Thymus (tissue), 11 donors: ENCODE results near the gene GRPEL2. TPM values are rescaled to one million over a fixed set of nuclear protein-coding genes. Genes with fewer than 3 reads are reported as not detected.
A peak's percentile ranks its signal among the peaks of the same experiment; 100 is the strongest.

Source experiments
- DNase-seq, 9 donors: peaks; one replicate each; pipeline ENCODE4 v3.0.0-alpha.2; 2013; ENCODE audit warnings: low spot score in 9 of 9, low read depth in 6 of 9, missing footprints in 1 of 9
- H3K27ac ChIP-seq, 2 donors: one replicate each; pipeline ENCODE4 v1.5.1; 2013; ENCODE audit warnings: control low read depth in 1 of 2, low read depth in 1 of 2, low read length in 1 of 2, mild to moderate bottlenecking in 1 of 2, moderate library complexity in 1 of 2
- H3K27me3 ChIP-seq, 2 donors: one replicate each; pipeline ENCODE4 v1.5.1; 2013; ENCODE audit warnings: low read length in 1 of 2; ENCODE audit not compliant: control insufficient read depth in 2 of 2, insufficient read depth in 1 of 2
- H3K36me3 ChIP-seq, 2 donors: one replicate each; pipeline ENCODE4 v1.5.1; 2013; ENCODE audit warnings: low read length in 1 of 2, mild to moderate bottlenecking in 1 of 2, moderate library complexity in 1 of 2; ENCODE audit not compliant: control insufficient read depth in 2 of 2, insufficient read depth in 2 of 2
- H3K4me1 ChIP-seq, 2 donors: one replicate each; pipeline ENCODE4 v1.5.1; 2013; ENCODE audit warnings: low read length in 2 of 2; ENCODE audit not compliant: control insufficient read depth in 2 of 2, insufficient read depth in 2 of 2
- H3K4me3 ChIP-seq, 2 donors: one replicate each; pipeline ENCODE4 v1.5.1; 2013; ENCODE audit warnings: low read length in 2 of 2, control low read depth in 1 of 2, mild to moderate bottlenecking in 1 of 2
- H3K9me3 ChIP-seq, 2 donors: one replicate each; pipeline ENCODE4 v1.5.1; 2013; ENCODE audit warnings: low read length in 1 of 2, mild to moderate bottlenecking in 1 of 2; ENCODE audit not compliant: control insufficient read depth in 2 of 2, insufficient read depth in 1 of 2
- WGBS: extraction: QIAGEN DNeasy Blood & Tissue Kit; methylation state at CpG from one replicate; pipeline ENCODE4 v1.1.7; 2013; 5-methylcytosine and 5-hydroxymethylcytosine counted together
- polyA plus RNA-seq: library from polyadenylated mRNA; stranded (reverse); fragments of 200-250 nt; gene quantifications from one replicate; pipeline ENCODE4 v1.2.3, GENCODE V29; 2013
- total RNA-seq: library from RNA; stranded (reverse); fragments of 120-200 nt; gene quantifications from one replicate; pipeline ENCODE4 v1.2.4, GENCODE V29; 2013
- donor health status: healthy.

The GRPEL2 gene
- total and polyA plus RNA-seq, 2 donors: 9.5 to 13.2 TPM

DNA sequence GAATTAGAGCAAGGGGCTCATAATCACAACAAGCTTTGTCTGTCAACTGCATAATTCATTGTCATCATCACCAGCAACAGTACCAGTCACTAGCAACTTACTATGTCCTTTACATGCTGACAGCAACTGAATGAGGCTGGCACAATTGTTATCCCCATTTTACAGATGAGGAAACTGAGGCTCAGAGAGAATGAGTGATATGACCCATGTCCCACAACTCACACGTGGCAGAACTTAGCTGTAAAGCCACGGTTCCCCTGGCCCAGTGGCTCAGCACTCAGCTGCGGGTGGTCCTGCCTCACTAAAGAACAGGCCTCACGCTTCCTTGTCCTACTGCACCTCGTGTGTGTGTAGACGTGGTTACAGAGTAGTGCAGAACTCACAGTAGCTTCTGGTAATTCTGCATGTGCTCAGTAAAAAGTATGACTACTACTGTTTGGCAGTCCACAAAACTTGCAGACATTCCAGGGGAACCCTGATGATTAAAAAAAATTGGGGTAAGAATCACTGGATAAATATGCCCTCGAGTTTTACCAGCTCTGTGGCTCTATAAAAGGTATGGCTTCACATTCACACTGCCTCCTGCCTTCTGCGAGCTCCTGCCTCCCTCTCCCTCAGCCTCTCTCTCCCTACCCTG is 43.4 kb upstream of the GRPEL2 start:
- Histone ChIP-seq H3K9me3 (peaks cover 0 to 2% of the 10 kb centered on the region in 2 donors), H3K27me3 (peaks cover 0 to 11% of the 10 kb centered on the region in 2 donors), H3K36me3 (no peaks in the 10 kb centered on the region), H3K4me1 (peaks cover 6 to 25% of the 10 kb centered on the region in 2 donors), H3K27ac (no peak overlapping the region), H3K4me3 (no peak overlapping the region)
- 92% methylated on average over 8 of the region's 8 CpGs for WGBS
- no peak for DNase-seq

DNA sequence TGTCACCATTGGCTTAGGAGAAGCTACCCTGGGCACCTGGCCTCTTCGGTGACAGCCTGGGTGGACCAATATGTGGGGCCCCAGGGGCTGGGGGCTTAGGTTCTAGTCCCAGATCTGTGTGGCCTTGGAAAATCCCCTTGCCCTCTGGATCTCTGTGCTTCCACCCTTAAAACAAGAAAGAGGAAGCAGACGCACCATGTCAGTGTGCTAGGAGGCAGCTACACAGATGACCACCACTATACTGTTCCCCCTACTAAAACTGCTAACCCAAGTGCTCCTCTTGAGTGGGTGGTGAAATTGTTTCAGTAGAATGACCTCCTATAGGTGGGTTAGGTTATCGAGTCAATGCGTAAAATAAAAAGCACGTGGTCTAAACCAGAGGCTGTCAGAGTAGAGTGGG is 42.7 kb upstream of the GRPEL2 start:
- no peaks in the 10 kb centered on the region for H3K36me3 ChIP-seq
- H3K4me3 ChIP-seq: no peak overlapping the region
- peaks cover 2 to 17% of the 10 kb centered on the region in 2 donors for H3K4me1 ChIP-seq
- no peak for DNase-seq
- peaks cover 0 to 11% of the 10 kb centered on the region in 2 donors for H3K27me3 ChIP-seq
- WGBS: 95% methylated on average over 5 of the region's 5 CpGs
- peaks cover 0 to 2% of the 10 kb centered on the region in 2 donors for H3K9me3 ChIP-seq
- H3K27ac ChIP-seq: no peak overlapping the region

DNA sequence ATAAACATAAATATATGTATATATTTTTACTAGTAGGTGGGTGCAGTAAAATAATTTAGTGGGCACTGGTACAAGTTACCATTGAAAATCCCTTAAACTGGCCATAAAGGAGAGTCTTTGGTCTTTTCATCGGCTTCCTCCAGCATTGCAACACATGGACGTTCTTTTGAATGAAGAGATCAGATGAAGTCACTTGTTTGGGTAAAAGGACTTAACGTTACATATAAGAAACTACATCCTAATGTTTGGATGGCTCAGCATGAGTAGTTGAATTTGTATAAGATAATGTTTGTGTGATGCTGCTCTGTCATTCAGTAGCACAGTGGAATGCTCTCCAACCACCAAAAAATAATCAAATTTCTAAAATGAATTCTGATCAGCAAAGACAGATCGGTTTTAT is 42.1 kb upstream of the GRPEL2 start:
- Histone ChIP-seq H3K4me1 (peaks cover 0 to 12% of the 10 kb centered on the region in 2 donors), H3K4me3 (no peak overlapping the region), H3K9me3 (peaks cover 0 to 2% of the 10 kb centered on the region in 2 donors), H3K27ac (no peak overlapping the region), H3K27me3 (peaks cover 0 to 11% of the 10 kb centered on the region in 2 donors), H3K36me3 (no peaks in the 10 kb centered on the region)
- no peak for DNase-seq
- 97% methylated on average over 4 of the region's 4 CpGs for WGBS

DNA sequence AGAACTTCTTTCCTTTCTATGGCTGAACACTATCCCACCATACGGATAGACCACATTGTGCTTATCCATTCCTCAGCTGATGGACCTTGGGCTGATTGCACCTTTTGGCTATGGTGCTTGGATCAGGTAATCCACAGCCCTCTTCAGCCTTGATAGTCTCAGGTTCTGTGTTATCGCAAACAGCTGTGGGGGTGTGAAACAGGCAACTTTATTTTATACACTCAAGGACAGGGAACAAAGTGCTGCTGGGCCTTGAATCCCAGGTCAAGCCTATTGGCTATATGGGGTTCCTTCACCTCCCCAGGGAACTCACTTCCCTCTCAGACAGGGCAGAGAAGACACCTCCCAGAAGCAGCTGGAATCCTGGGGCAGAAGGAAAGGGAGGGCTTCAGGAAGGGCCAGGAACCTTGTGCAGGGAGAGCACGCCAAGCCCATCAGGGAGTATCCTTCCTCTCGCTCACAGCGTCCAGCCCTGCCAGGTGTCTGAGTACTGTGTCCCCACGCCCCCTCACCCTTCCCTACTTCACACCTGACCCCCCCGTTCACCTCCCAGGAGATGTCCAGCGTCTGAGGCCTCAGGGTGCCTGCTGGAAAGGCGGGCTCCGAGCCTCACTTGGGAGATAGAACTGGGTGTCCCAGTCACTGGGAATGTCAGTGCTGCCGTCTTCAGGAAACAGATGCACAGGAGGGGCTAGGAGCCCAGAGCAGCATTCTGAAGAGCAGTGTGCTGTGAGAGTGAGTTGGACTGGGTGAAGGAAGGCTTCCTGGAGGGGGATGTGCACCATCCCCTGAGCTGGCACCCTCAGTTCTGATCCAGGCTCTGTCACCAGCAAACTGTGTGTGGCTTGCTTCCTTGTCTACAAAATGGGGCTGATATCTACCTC is 40.9 kb upstream of the GRPEL2 start:
- 88% methylated on average over 11 of the region's 11 CpGs for WGBS
- no peak for DNase-seq

DNA sequence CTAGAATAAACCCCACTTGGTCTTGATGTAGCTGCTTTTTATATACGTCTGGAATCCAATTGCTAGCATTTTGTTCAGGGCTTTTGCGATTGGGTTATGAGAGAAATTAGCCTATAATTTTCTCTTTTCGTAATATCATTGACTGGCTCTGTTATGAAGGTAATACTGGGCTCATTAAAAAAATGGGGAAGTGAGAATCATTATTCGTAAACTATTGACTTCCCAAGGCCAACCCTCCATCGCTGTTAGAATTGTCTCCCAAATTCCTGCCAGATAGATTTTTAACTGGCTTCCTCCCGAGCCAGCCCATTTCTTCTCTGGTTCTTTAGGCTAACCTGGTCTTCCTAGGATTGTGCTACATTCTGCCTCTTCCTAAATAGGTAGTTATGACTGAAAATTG is 35.9 kb upstream of the GRPEL2 start:
- H3K9me3 ChIP-seq: no peaks in the 10 kb centered on the region
- 92% methylated on average over 6 of the region's 6 CpGs for WGBS
- no peak overlapping the region for H3K27ac ChIP-seq

More for the DNA sequence above, 40.9 kb upstream of the GRPEL2 start:
- Histone ChIP-seq H3K36me3 (no peaks in the 10 kb centered on the region), H3K9me3 (peaks cover 0 to 2% of the 10 kb centered on the region in 2 donors), H3K4me1 (peaks cover 0 to under 1% of the 10 kb centered on the region in 2 donors), H3K27ac (no peak overlapping the region), H3K4me3 (no peak overlapping the region), H3K27me3 (peaks cover 0 to 3% of the 10 kb centered on the region in 2 donors)

DNA sequence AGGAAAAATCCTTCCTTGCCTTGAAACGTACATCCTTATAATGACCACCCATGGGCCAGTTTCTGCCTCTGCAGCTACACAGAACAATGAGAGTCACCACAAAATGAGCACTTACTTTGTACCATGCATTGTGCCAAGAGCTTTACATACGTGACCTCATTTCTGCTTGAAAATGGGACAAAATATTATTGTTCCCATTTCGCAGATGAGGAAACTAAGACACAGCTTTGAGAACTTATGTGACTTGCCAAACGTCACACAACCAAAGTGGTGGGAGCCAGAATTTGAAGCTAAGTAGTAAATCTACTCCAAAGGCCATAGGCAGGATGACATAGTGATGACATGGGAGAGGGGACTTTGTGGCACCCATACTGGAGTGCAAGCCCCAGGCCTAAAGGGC is 34.8 kb upstream of the GRPEL2 start:
- WGBS: 97% methylated on average over 4 of the region's 4 CpGs

More for the DNA sequence above, 35.9 kb upstream of the GRPEL2 start:
- H3K27me3 ChIP-seq: no peaks in the 10 kb centered on the region
- no peaks in the 10 kb centered on the region for H3K36me3 ChIP-seq
- no peak overlapping the region for H3K4me3 ChIP-seq
- DNase-seq: no peak
- H3K4me1 ChIP-seq: peaks cover 0 to 11% of the 10 kb centered on the region in 2 donors

DNA sequence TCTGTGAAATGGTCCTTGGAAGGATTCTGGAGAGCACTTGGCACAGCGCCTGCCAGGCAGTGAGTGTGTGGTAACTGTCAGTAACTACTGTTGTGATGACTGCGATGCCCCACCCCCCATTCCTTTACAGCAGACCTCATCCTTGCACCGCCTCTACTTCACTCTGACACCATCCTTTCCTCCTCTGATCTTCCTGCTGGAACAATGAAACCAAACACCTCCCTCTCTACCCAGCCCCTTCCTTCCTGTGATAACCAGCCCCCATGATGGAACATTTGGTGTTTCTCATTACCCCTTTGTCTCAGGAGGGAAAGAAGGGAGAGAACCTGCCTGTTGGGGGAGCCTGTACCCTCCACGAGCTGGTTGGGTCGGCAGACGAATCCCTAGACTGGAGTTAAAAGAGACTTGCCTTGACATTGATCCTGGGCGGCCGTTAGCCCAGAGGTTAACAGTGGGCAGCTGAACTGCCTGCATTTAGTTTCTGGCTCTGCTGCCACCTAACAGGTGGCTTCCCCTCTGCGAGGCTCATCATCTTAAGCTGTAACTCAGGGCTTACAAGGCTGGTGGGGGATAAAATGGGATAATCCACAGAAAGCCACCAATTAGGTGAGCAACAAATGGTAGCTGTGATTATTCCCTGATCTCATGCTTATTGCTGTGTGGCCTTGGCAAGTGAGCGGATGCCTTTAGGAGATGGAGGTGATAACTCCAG is 34.2 kb upstream of the GRPEL2 start:
- 57% methylated on average over 10 of the region's 10 CpGs for WGBS
- Histone ChIP-seq H3K27me3 (no peaks in the 10 kb centered on the region), H3K4me3 (no peak overlapping the region), H3K27ac (no peak overlapping the region), H3K36me3 (no peaks in the 10 kb centered on the region), H3K9me3 (no peaks in the 10 kb centered on the region), H3K4me1 (peaks cover 0 to 11% of the 10 kb centered on the region in 2 donors)
- DNase-seq: peak in 1 of 9 donors; percentile 29

More for the DNA sequence above, 34.8 kb upstream of the GRPEL2 start:
- Histone ChIP-seq H3K27ac (no peak overlapping the region), H3K4me3 (no peak overlapping the region), H3K36me3 (no peaks in the 10 kb centered on the region), H3K9me3 (no peaks in the 10 kb centered on the region), H3K27me3 (no peaks in the 10 kb centered on the region), H3K4me1 (peaks cover 0 to 11% of the 10 kb centered on the region in 2 donors)
- no peak for DNase-seq

DNA sequence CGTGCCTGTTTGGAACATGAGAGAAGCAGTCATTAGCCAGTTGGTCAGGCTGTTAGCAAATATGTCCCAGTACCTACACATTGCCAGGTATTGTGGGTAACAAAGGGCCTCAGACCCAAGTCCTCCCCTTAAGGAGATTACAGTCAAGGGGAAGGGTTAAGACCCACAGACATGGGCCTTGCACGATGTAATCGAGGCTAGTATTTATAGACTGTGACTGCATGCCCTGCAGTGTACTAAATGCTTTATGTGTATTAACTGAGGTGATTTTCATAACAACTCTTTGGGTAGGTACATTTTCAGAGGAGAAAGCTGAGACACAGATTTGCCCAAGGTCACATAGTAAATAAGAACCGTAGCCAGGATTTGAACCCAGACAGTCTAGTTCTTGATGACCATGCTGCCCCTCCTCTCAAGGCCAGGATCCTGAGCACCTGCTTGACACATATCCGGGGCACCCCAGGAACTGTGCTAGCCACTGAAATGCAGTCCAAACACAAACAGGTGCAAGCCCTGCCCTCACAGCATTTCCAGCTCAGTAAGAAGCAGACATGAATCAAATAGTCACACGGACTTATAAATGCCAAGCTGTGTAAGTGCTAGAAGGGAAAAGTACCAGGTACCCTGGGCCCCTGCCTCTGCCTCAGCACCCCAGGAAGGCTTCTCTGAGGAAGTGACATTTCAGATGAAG is 32.0 kb upstream of the GRPEL2 start:
- H3K36me3 ChIP-seq: no peaks in the 10 kb centered on the region
- no peaks in the 10 kb centered on the region for H3K27me3 ChIP-seq
- no peak overlapping the region for H3K4me3 ChIP-seq
- WGBS: 87% methylated on average over 6 of the region's 6 CpGs
- no peak for DNase-seq
- no peak overlapping the region for H3K27ac ChIP-seq
- no peaks in the 10 kb centered on the region for H3K9me3 ChIP-seq
- H3K4me1 ChIP-seq: peaks cover 0 to 11% of the 10 kb centered on the region in 2 donors
